CD8-positive, alpha-beta memory T cell (primary cell): ENCODE results near the gene SLC22A15. TPM values are rescaled to one million over a fixed set of nuclear protein-coding genes. Genes with fewer than 3 reads are reported as not detected.
A peak's percentile ranks its signal among the peaks of the same experiment; 100 is the strongest.

Experiments used
- CTCF ChIA-PET: fragments of 350-600 bp; sonication (Branson Sonifier 250); formaldehyde crosslinking; loops from one replicate; lab custom pipeline; 2021; ENCODE audit warnings: antibody characterized with exemption; lab: Charles Lee
- POLR2A ChIA-PET: fragments of 350-600 bp; sonication (Branson Sonifier 250); formaldehyde crosslinking; loops from one replicate; lab custom pipeline; 2021; ENCODE audit warnings: antibody characterized with exemption; lab: Charles Lee
- DNase-seq, 5 donors: peaks; one replicate each; pipeline versions ENCODE4 v3.0.0 to v3.0.0-alpha.2; 2020 to 2022; ENCODE audit warnings: mixed read lengths in 1 of 5
- H3K27ac ChIP-seq: one replicate; pipeline ENCODE4 v1.7.0; 2013; ENCODE audit warnings: low read depth, mild to moderate bottlenecking, low read length, moderate library complexity
- H3K27me3 ChIP-seq: 2 replicates; pipeline ENCODE4 v1.7.0; 2013; ENCODE audit warnings: low read length, mild to moderate bottlenecking; ENCODE audit not compliant: insufficient read depth, poor library complexity, severe bottlenecking
- H3K36me3 ChIP-seq: 2 replicates; pipeline ENCODE4 v1.7.0; 2013; ENCODE audit warnings: mild to moderate bottlenecking, low read length, moderate library complexity; ENCODE audit not compliant: insufficient read depth
- H3K4me1 ChIP-seq: 2 replicates; pipeline ENCODE4 v1.7.0; 2013; ENCODE audit warnings: mild to moderate bottlenecking, low read length, moderate library complexity; ENCODE audit not compliant: insufficient read depth
- H3K4me3 ChIP-seq: 2 replicates; pipeline ENCODE4 v1.7.0; 2013; ENCODE audit warnings: mild to moderate bottlenecking, low read length
- H3K9me3 ChIP-seq: 2 replicates; pipeline ENCODE4 v1.7.0; 2013; ENCODE audit warnings: mild to moderate bottlenecking, low read length
- H3K27ac Mint-ChIP-seq, 8 donors: one replicate each; pipeline ENCODE4 v1.8.0; 2020 to 2021; ENCODE audit warnings: mixed read lengths in 8 of 8, mild to moderate bottlenecking in 6 of 8, inconsistent platforms in 3 of 8, moderate library complexity in 3 of 8
- H3K27me3 Mint-ChIP-seq, 2 donors: one replicate each; pipeline ENCODE4 v1.8.0; 2020 to 2021; ENCODE audit warnings: mixed read lengths in 2 of 2, mild to moderate bottlenecking in 1 of 2, moderate library complexity in 1 of 2
- H3K36me3 Mint-ChIP-seq, 3 donors: one replicate each; pipeline ENCODE4 v1.8.0; 2020 to 2021; ENCODE audit warnings: mixed read lengths in 3 of 3, inconsistent platforms in 1 of 3, mild to moderate bottlenecking in 1 of 3
- H3K4me1 Mint-ChIP-seq, 3 donors: one replicate each; pipeline ENCODE4 v1.8.0; 2020 to 2021; ENCODE audit warnings: mixed read lengths in 3 of 3, inconsistent platforms in 1 of 3, mild to moderate bottlenecking in 1 of 3
- H3K4me3 Mint-ChIP-seq, 7 donors: one replicate each; pipeline ENCODE4 v1.8.0; 2020 to 2021; ENCODE audit warnings: mixed read lengths in 7 of 7, mild to moderate bottlenecking in 6 of 7, moderate library complexity in 4 of 7, inconsistent platforms in 2 of 7
- H3K9me3 Mint-ChIP-seq, 5 donors: one replicate each; pipeline ENCODE4 v1.8.0; 2020 to 2022; ENCODE audit warnings: mixed read lengths in 5 of 5, mild to moderate bottlenecking in 3 of 5, moderate library complexity in 2 of 5, inconsistent platforms in 1 of 5
- polyA plus RNA-seq: library from polyadenylated mRNA; unstranded; fragments of 300-500 nt; fragmentation: Illumina TruSeq; gene quantifications from one replicate; pipeline ENCODE4 v1.2.3, GENCODE V29; 2021
- total RNA-seq, 2 experiments: library from RNA; stranded (reverse); gene quantifications; one replicate each; pipeline ENCODE4 v1.2.3, GENCODE V29; 2021

Gene SLC22A15
- total and polyA plus RNA-seq, 3 experiments from 2014 or later: 0.68 to 1.2 TPM; not detected in 1

DNA sequence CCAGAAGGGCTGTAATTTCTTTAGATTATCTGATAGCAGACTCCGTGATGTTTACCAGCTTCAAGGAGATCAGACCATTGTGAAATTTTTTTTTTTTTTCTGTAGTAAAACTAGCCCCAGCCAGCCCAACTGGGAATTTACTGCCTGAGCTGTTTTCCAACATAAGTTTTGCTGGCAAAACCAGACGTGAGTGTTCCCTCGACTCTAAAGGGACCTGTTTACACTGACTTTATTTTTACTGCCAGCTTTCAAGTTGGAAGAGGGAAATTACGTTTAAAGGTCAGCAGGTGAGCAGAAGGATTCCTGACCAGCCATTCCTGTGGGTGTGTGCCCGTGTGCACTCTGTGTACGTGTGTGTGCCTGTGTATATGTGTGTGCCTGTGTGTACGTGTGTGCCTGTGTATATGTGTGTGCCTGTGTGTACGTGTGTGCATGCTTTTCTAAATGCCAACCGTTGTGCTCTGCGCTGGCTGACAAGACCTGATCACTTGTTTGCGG lies 135.3 kb downstream of the SLC22A15 start:
- ChIA-PET POLR2A (no interaction called here), CTCF (no interaction called here)
- H3K27ac Mint-ChIP-seq: no peak overlapping the region
- DNase-seq: no peak
- Histone ChIP-seq H3K27me3 (no peaks in the 10 kb centered on the region), H3K27ac (no peak overlapping the region), H3K9me3 (no peaks in the 10 kb centered on the region), H3K4me3 (no peak overlapping the region), H3K4me1 (no peaks in the 10 kb centered on the region), H3K36me3 (no peaks in the 10 kb centered on the region)
- no peak overlapping the region for H3K4me3 Mint-ChIP-seq
- H3K36me3 Mint-ChIP-seq: no peaks in the 10 kb centered on the region
- peaks cover 1 to 44% of the 10 kb centered on the region in 2 donors for H3K27me3 Mint-ChIP-seq
- no peaks in the 10 kb centered on the region for H3K9me3 Mint-ChIP-seq
- H3K4me1 Mint-ChIP-seq: no peaks in the 10 kb centered on the region

DNA sequence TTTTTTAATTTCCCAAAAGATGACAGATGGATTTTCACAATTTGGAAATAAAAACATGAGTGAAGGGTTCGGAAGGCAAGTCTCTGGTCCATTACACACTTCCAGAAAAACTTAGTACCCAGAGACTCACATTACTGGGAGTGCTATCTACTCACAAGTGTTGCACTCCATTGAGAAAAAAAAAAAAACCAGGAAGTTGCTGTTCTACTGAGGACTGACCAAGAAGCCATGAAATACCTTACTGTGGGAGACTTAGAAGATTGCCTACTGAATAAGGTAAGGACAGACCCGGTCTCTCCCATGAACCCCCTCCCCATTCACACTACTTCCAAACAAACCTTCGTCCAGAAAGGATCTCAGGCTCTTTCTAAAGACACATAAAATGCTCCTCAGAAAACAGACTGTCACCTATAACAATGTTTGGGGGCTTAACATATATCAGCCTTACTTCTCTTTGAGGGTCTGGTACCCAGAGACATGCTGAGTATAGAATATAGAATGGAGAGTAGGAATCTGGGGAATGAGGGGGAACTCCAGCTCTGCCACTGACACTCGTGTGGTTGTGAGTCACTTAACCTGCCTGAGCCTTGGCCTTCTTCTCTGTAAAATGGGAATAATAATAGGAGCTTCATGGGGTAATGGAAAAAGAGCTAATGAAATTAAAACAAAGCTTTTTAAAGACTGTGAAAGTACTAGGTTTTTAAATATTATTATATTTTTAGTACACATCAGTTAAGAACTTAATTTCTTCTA lies 136.3 kb downstream of the SLC22A15 start:
- Histone ChIP-seq H3K4me3 (no peak overlapping the region), H3K27ac (no peak overlapping the region), H3K4me1 (no peaks in the 10 kb centered on the region), H3K36me3 (no peaks in the 10 kb centered on the region), H3K27me3 (no peaks in the 10 kb centered on the region), H3K9me3 (no peaks in the 10 kb centered on the region)
- Mint-ChIP-seq H3K9me3 (no peaks in the 10 kb centered on the region), H3K27ac (peak overlapping the region in 2 of 8 donors; percentile 15 to 23), H3K4me1 (no peaks in the 10 kb centered on the region), H3K36me3 (no peaks in the 10 kb centered on the region), H3K27me3 (peaks cover 1 to 42% of the 10 kb centered on the region in 2 donors), H3K4me3 (no peak overlapping the region)
- no peak for DNase-seq
- POLR2A ChIA-PET: no interaction called here
- CTCF ChIA-PET: no interaction called here

DNA sequence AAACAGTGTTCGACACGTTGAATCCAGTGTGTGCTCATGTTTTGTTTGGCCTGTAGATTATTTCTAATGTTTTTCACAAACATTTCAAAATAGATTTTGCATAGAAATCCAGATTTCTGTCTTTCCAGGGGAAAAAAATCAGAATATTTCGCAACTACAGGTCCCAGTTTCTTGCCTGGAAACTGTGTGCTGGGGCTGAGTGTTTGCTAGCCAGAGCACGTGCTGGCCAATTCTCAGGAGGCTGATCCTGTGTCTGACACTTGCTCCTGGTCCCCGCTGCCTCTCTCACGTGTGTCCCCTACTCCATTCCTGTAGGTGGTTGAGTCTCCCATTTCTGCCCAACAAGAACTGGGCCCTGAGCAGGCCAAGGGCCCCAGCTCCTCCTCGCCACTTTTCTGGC lies 137.3 kb downstream of the SLC22A15 start:
- Mint-ChIP-seq H3K27me3 (peaks cover 1 to 38% of the 10 kb centered on the region in 2 donors), H3K4me3 (no peak overlapping the region), H3K27ac (no peak overlapping the region), H3K9me3 (no peaks in the 10 kb centered on the region), H3K4me1 (no peaks in the 10 kb centered on the region), H3K36me3 (no peaks in the 10 kb centered on the region)
- ChIA-PET CTCF (no interaction called here), POLR2A (no interaction called here)
- H3K36me3 ChIP-seq: no peaks in the 10 kb centered on the region
- H3K4me1 ChIP-seq: no peaks in the 10 kb centered on the region
- H3K4me3 ChIP-seq: no peak overlapping the region
- DNase-seq: no peak
- no peak overlapping the region for H3K27ac ChIP-seq
- H3K9me3 ChIP-seq: no peaks in the 10 kb centered on the region
- no peaks in the 10 kb centered on the region for H3K27me3 ChIP-seq

DNA sequence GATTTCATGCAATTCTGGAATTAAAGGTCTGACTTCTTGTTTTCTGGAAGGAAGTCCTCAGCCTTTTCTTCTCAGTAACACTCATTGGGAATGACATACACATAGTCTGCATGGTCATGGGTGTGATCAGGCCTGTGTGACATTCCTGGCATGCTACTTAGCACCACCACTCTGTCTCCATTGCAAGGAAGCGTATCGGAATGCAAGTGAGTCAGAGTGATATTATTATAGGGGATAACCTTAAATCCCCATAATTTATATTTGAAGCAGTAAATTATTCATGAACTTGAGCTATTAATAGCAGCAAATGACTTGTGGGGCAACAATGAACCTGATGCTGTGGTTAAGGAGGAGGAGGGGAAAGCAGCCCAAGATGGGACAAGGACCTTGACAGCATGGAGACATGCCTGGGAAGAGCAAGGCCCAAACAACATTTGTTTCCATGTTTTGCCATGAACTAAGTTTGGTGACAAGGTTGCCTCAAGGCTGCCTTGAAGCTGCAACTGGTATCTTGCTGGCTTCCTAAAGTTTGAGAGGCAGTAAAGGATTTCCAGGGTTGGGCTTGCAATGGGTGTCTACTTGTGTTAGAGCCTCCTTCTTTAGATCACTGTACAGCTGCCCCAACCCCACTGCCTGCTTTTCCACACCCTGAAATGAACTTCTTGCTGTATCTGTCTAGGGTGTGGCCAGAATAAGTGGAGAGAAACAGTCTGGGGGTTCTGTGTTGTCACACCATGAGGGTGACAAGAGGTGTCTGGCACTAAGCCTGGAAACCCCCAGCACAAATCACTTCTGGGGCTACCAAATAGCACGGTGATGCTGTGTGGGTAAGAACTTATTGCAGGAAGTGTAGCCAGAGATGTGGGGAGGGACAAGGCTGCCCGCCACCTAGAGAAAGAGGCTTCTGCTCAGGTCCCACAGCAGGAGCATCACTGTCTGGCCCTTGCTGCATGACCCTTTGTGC lies 139.4 kb downstream of the SLC22A15 start:
- H3K27me3 Mint-ChIP-seq: peaks cover 4 to 34% of the 10 kb centered on the region in 2 donors
- H3K27me3 ChIP-seq: no peaks in the 10 kb centered on the region
- H3K4me1 ChIP-seq: no peaks in the 10 kb centered on the region
- no peaks in the 10 kb centered on the region for H3K9me3 Mint-ChIP-seq
- H3K4me1 Mint-ChIP-seq: no peaks in the 10 kb centered on the region
- ChIA-PET POLR2A (no interaction called here), CTCF (no interaction called here)
- no peak overlapping the region for H3K4me3 ChIP-seq
- no peaks in the 10 kb centered on the region for H3K36me3 ChIP-seq
- DNase-seq: no peak
- no peaks in the 10 kb centered on the region for H3K9me3 ChIP-seq
- no peaks in the 10 kb centered on the region for H3K36me3 Mint-ChIP-seq
- no peak overlapping the region for H3K27ac Mint-ChIP-seq
- H3K27ac ChIP-seq: no peak overlapping the region
- H3K4me3 Mint-ChIP-seq: no peak overlapping the region

- H3K9me3 ChIP-seq: no peaks in the 10 kb centered on the region
Observed at GRCh38 chr1:116118471-116118870, 142.2 kb downstream of the SLC22A15 start.

More at GRCh38 chr1:116118471-116118870, 142.2 kb downstream of the SLC22A15 start:
- POLR2A ChIA-PET: no interaction called here
- Histone ChIP-seq H3K36me3 (no peaks in the 10 kb centered on the region), H3K4me3 (no peak overlapping the region), H3K27ac (no peak overlapping the region), H3K4me1 (no peaks in the 10 kb centered on the region), H3K27me3 (no peaks in the 10 kb centered on the region)
- Mint-ChIP-seq H3K4me3 (no peak overlapping the region), H3K36me3 (no peaks in the 10 kb centered on the region), H3K27ac (no peak overlapping the region), H3K27me3 (peaks cover 12 to 28% of the 10 kb centered on the region in 2 donors), H3K4me1 (no peaks in the 10 kb centered on the region), H3K9me3 (no peaks in the 10 kb centered on the region)
- CTCF ChIA-PET: no interaction called here
- DNase-seq: no peak

Other genes starting within 250 kb of the SLC22A15 start
- gene CASQ2, start 207.8 kb upstream of the SLC22A15 start, total RNA-seq: not detected
- gene CASQ2, start 207.8 kb upstream of the SLC22A15 start, polyA plus RNA-seq: not detected
- not detected for gene NHLH2, start 135.4 kb upstream of the SLC22A15 start, total RNA-seq
- gene NHLH2, start 135.4 kb upstream of the SLC22A15 start, polyA plus RNA-seq: not detected
- not detected for gene MAB21L3, start 134.9 kb downstream of the SLC22A15 start, total RNA-seq
- not detected for gene MAB21L3, start 134.9 kb downstream of the SLC22A15 start, polyA plus RNA-seq